Stimulated activated naive B cell treated with anti-CD40 and anti-IgM and Interleukin-4, amounts not matched to agents 10 μg/mL and 1 μg/mL and 100 μg/mL, for 72 hours (primary cell): Measurements from ENCODE around the gene INVS.
"Not testable (repeated sequence)": the region's sequence is repeated elsewhere in the genome, so short reads cannot be mapped to it uniquely, and the experiment has no call there.

ENCODE experiments used
- ATAC-seq, 2 donors: fragments of 150-1000 bp; cut with Tn5 transposase; replicated peaks; 2 replicates each; pipeline ENCODE4 v1.10.0; 2021; ENCODE audit warnings: moderate library complexity in 1 of 2
- DNase-seq: peaks from one replicate; pipeline ENCODE4 v3.0.0; 2021
- H3K27ac Mint-ChIP-seq: one replicate; pipeline ENCODE4 v1.8.0; 2022; ENCODE audit warnings: mild to moderate bottlenecking, mixed read lengths
- H3K27me3 Mint-ChIP-seq, 2 donors: one replicate each; pipeline ENCODE4 v1.8.0; 2022; ENCODE audit warnings: mixed read lengths in 2 of 2
- H3K36me3 Mint-ChIP-seq, 2 donors: one replicate each; pipeline ENCODE4 v1.8.0; 2022; ENCODE audit warnings: mixed read lengths in 2 of 2, mild to moderate bottlenecking in 1 of 2
- H3K4me1 Mint-ChIP-seq, 2 donors: one replicate each; pipeline ENCODE4 v1.8.0; 2022; ENCODE audit warnings: mixed read lengths in 2 of 2, mild to moderate bottlenecking in 1 of 2
- H3K4me3 Mint-ChIP-seq, 2 donors: one replicate each; pipeline ENCODE4 v1.8.0; 2022; ENCODE audit warnings: mild to moderate bottlenecking in 2 of 2, mixed read lengths in 2 of 2, moderate library complexity in 1 of 2
- H3K9me3 Mint-ChIP-seq, 2 donors: one replicate each; pipeline ENCODE4 v1.8.0; 2022; ENCODE audit warnings: mixed read lengths in 2 of 2, mild to moderate bottlenecking in 1 of 2

The INVS gene

GRCh38 chr9:100338736-100339135 lies 239.7 kb downstream of the INVS start:
- peaks cover 23 to 47% of the 10 kb centered on the region in 2 donors for H3K36me3 Mint-ChIP-seq
- not testable (repeated sequence) for ATAC-seq, H3K27ac Mint-ChIP-seq, DNase-seq, H3K9me3 Mint-ChIP-seq, H3K4me3 Mint-ChIP-seq, H3K27me3 Mint-ChIP-seq
- H3K4me1 Mint-ChIP-seq: peaks cover 11 to 14% of the 10 kb centered on the region in 2 donors

GRCh38 chr9:100340224-100340623 lies 241.2 kb downstream of the INVS start:
- H3K27me3 Mint-ChIP-seq: no peaks in the 10 kb centered on the region
- DNase-seq: no peak
- peaks cover 22 to 43% of the 10 kb centered on the region in 2 donors for H3K36me3 Mint-ChIP-seq
- ATAC-seq: no peak
- H3K9me3 Mint-ChIP-seq: no peaks in the 10 kb centered on the region
- no peak overlapping the region for H3K27ac Mint-ChIP-seq
- H3K4me1 Mint-ChIP-seq: peaks cover 13 to 16% of the 10 kb centered on the region in 2 donors
- no peak overlapping the region for H3K4me3 Mint-ChIP-seq

- DNase-seq: no peak
- no peak overlapping the region for H3K27ac Mint-ChIP-seq
- H3K36me3 Mint-ChIP-seq: peaks cover 29 to 46% of the 10 kb centered on the region in 2 donors
- H3K27me3 Mint-ChIP-seq: no peaks in the 10 kb centered on the region
- peaks cover 13 to 18% of the 10 kb centered on the region in 2 donors for H3K4me1 Mint-ChIP-seq
- H3K4me3 Mint-ChIP-seq: no peak overlapping the region
- H3K9me3 Mint-ChIP-seq: no peaks in the 10 kb centered on the region
- ATAC-seq: no peak
Measured at GRCh38 chr9:100341889-100342288, 242.8 kb downstream of the INVS start.

DNA sequence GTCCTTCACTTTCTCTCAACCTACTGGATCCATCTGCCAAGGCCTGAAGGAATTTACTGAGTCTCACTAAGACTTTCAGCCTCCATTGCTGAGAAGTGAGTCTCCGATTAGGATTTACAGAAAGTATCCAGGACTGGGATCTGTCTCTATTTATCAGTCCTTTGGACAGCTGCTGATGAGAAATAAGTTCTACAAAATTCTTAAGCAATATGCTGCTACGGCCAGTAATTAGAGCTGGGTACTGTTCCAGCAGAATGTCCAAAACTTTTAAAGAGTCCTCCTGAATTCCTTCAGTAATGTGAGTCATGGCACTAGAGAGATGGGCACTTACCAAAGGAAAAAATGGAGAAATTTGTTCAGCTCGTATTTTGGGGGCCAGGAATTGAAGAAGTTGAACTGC lies 247.8 kb downstream of the INVS start:
- ATAC-seq (no peak), DNase-seq (no peak)
- no peak overlapping the region for H3K27ac Mint-ChIP-seq
- H3K27me3 Mint-ChIP-seq: no peaks in the 10 kb centered on the region
- peaks cover 20 to 30% of the 10 kb centered on the region in 2 donors for H3K4me1 Mint-ChIP-seq
- no peak overlapping the region for H3K4me3 Mint-ChIP-seq
- peaks cover 14 to 16% of the 10 kb centered on the region in 2 donors for H3K36me3 Mint-ChIP-seq
- H3K9me3 Mint-ChIP-seq: no peaks in the 10 kb centered on the region

- Mint-ChIP-seq H3K27me3 (no peaks in the 10 kb centered on the region), H3K4me1 (peaks cover 25 to 52% of the 10 kb centered on the region in 2 donors), H3K27ac (no peak overlapping the region), H3K36me3 (peaks cover 22% of the 10 kb centered on the region in 2 donors), H3K4me3 (peak overlapping the region in 1 of 2 donors; percentile 7), H3K9me3 (peaks cover 2 to 11% of the 10 kb centered on the region in 2 donors)
- DNase-seq: no peak
- ATAC-seq: no peak
Measured at GRCh38 chr9:100350188-100350587, 251.1 kb downstream of the INVS start.
